Loucy (cell line): ENCODE data around the gene DUSP7.

ENCODE experiments used
- H2AFZ ChIP-seq: fragments of 200-600 bp; sonication (generic); 2 replicates; pipeline ENCODE4 v1.6.0; 2016; ENCODE audit warnings: antibody characterized with exemption, mild to moderate bottlenecking, low read length, moderate library complexity
- H3F3A ChIP-seq: fragments of 200-600 bp; 2 replicates; pipeline ENCODE4 v1.6.0; 2016; ENCODE audit warnings: antibody characterized with exemption, low read depth, mild to moderate bottlenecking
- H3K27me3 ChIP-seq: fragments of 200-600 bp; sonication (generic); 2 replicates; pipeline ENCODE4 v1.6.1; 2014; ENCODE audit warnings: low read length, mild to moderate bottlenecking; ENCODE audit not compliant: insufficient read depth, poor library complexity, severe bottlenecking
- H3K36me3 ChIP-seq: fragments of 200-600 bp; sonication (generic); 2 replicates; pipeline ENCODE4 v1.6.1; 2016; ENCODE audit warnings: low read length; ENCODE audit not compliant: insufficient read depth
- H3K4me1 ChIP-seq: fragments of 200-600 bp; sonication (generic); 2 replicates; pipeline ENCODE4 v1.5.1; 2014; ENCODE audit warnings: low read length, mild to moderate bottlenecking; ENCODE audit not compliant: insufficient read depth, poor library complexity, severe bottlenecking
- H3K4me2 ChIP-seq: fragments of 200-600 bp; sonication (generic); 2 replicates; pipeline ENCODE4 v1.6.0; 2014; ENCODE audit warnings: antibody characterized with exemption, low read length, low read depth, mild to moderate bottlenecking; ENCODE audit not compliant: poor library complexity, severe bottlenecking
- H3K4me3 ChIP-seq: fragments of 200-600 bp; sonication (generic); 2 replicates; pipeline ENCODE4 v1.5.1; 2014; ENCODE audit warnings: low read length, mild to moderate bottlenecking, mixed read lengths; ENCODE audit not compliant: poor library complexity, severe bottlenecking
- H3K79me2 ChIP-seq: fragments of 200-600 bp; sonication (generic); 2 replicates; pipeline ENCODE4 v1.6.1; 2014; ENCODE audit warnings: low read length; ENCODE audit not compliant: insufficient read depth
- H3K9ac ChIP-seq: fragments of 200-600 bp; sonication (generic); 2 replicates; pipeline ENCODE4 v1.6.0; 2014; ENCODE audit warnings: mild to moderate bottlenecking, low read depth, low read length, moderate library complexity; ENCODE audit not compliant: poor library complexity, severe bottlenecking
- H3K9me2 ChIP-seq: fragments of 200-600 bp; sonication (generic); replicated peaks from 2 replicates; pipeline ENCODE4 v1.6.1; 2016; ENCODE audit warnings: low read depth, low read length, mixed read lengths
- H3K9me3 ChIP-seq: fragments of 200-600 bp; sonication (generic); 2 replicates; pipeline ENCODE4 v1.6.1; 2014; ENCODE audit warnings: mild to moderate bottlenecking, antibody characterized with exemption, low read length, low read depth; ENCODE audit not compliant: insufficient read depth
- H4K20me1 ChIP-seq: fragments of 200-600 bp; sonication (generic); 2 replicates; pipeline ENCODE4 v1.6.0; 2014; ENCODE audit warnings: antibody characterized with exemption, low read length, mild to moderate bottlenecking; ENCODE audit not compliant: insufficient read depth, poor library complexity, severe bottlenecking
- EZH2phosphoT487 ChIP-seq: fragments of 200-600 bp; IDR thresholded peaks from 2 replicates; pipeline ENCODE4 v1.6.1; 2018; ENCODE audit warnings: antibody characterized with exemption, mild to moderate bottlenecking, moderate library complexity, borderline replicate concordance
- TF ChIP-seq, protein P1 (sequence below): fragments of 200-600 bp; sonication (generic); conservative IDR thresholded peaks from 2 replicates; pipeline ENCODE4 v1.5.1; 2014; ENCODE audit warnings: mild to moderate bottlenecking, antibody characterized with exemption, low read length

DUSP7 gene

GRCh38 chr3:52022323-52023100, 33.9 kb downstream of the DUSP7 start:
- Histone ChIP-seq H3K9me3 (no peaks in the 10 kb centered on the region), H3K4me3 (no peak overlapping the region), H4K20me1 (no peaks in the 10 kb centered on the region), H3K4me2 (no peak overlapping the region), H3K27me3 (no peaks in the 10 kb centered on the region), H3K9ac (no peak overlapping the region), H3K9me2 (no peaks in the 10 kb centered on the region), H3K4me1 (peaks cover 8% of the 10 kb centered on the region), H3K36me3 (no peaks in the 10 kb centered on the region), H3K79me2 (no peaks in the 10 kb centered on the region), H2AFZ (no peak overlapping the region), H3F3A (no peaks in the 10 kb centered on the region)
- TF ChIP-seq EZH2phosphoT487 = no peak
- TF ChIP-seq, protein P1, sequence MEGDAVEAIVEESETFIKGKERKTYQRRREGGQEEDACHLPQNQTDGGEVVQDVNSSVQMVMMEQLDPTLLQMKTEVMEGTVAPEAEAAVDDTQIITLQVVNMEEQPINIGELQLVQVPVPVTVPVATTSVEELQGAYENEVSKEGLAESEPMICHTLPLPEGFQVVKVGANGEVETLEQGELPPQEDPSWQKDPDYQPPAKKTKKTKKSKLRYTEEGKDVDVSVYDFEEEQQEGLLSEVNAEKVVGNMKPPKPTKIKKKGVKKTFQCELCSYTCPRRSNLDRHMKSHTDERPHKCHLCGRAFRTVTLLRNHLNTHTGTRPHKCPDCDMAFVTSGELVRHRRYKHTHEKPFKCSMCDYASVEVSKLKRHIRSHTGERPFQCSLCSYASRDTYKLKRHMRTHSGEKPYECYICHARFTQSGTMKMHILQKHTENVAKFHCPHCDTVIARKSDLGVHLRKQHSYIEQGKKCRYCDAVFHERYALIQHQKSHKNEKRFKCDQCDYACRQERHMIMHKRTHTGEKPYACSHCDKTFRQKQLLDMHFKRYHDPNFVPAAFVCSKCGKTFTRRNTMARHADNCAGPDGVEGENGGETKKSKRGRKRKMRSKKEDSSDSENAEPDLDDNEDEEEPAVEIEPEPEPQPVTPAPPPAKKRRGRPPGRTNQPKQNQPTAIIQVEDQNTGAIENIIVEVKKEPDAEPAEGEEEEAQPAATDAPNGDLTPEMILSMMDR = no peak

- Histone ChIP-seq H3K27me3 (no peaks in the 10 kb centered on the region), H4K20me1 (no peaks in the 10 kb centered on the region), H3K9ac (no peak overlapping the region), H3K4me2 (no peak overlapping the region), H3K79me2 (no peaks in the 10 kb centered on the region), H3K9me3 (no peaks in the 10 kb centered on the region), H3K4me3 (no peak overlapping the region), H3K9me2 (no peaks in the 10 kb centered on the region), H3K36me3 (no peaks in the 10 kb centered on the region), H3K4me1 (peaks cover 8% of the 10 kb centered on the region), H2AFZ (no peak overlapping the region), H3F3A (no peaks in the 10 kb centered on the region)
- TF ChIP-seq EZH2phosphoT487 = no peak
- TF ChIP-seq, protein P1 = no peak
These were observed 34.7 kb downstream of the DUSP7 start for GRCh38 chr3:52021489-52022268.

GRCh38 chr3:52020796-52021195, 35.6 kb downstream of the DUSP7 start:
- H3K79me2 ChIP-seq = no peaks in the 10 kb centered on the region
- no peaks in the 10 kb centered on the region for H4K20me1 ChIP-seq
- H3K4me1 ChIP-seq = peaks cover 8% of the 10 kb centered on the region
- no peaks in the 10 kb centered on the region for H3K36me3 ChIP-seq
- no peaks in the 10 kb centered on the region for H3F3A ChIP-seq
- no peak for TF ChIP-seq EZH2phosphoT487
- TF ChIP-seq, protein P1 = no peak
- no peak overlapping the region for H3K9ac ChIP-seq
- no peaks in the 10 kb centered on the region for H3K9me2 ChIP-seq
- H3K4me3 ChIP-seq = no peak overlapping the region
- H2AFZ ChIP-seq = no peak overlapping the region
- H3K27me3 ChIP-seq = no peaks in the 10 kb centered on the region
- H3K9me3 ChIP-seq = no peaks in the 10 kb centered on the region
- no peak overlapping the region for H3K4me2 ChIP-seq
